Smooth muscle cell (in vitro differentiated cells): ENCODE measurements around the gene SPON1. TPM values are rescaled to one million over a fixed set of nuclear protein-coding genes. Genes with fewer than 3 reads are reported as not detected.

Experiments
- DNase-seq: peaks from one replicate; lab custom pipeline; 2025; ENCODE audit not compliant: unreplicated experiment; lab: John Stamatoyannopoulos, UW
- H2AFZ ChIP-seq: fragments of 200-600 bp; sonication (generic); 2 replicates; pipeline ENCODE4 v1.6.0; 2016; ENCODE audit warnings: antibody characterized with exemption, low read depth, mild to moderate bottlenecking
- H3F3A ChIP-seq: fragments of 200-600 bp; sonication (generic); 2 replicates; pipeline ENCODE4 v1.6.0; 2017; ENCODE audit warnings: antibody characterized with exemption, low read depth
- H3K27ac ChIP-seq: fragments of 200-600 bp; sonication (generic); 2 replicates; pipeline ENCODE4 v1.5.1; 2016; ENCODE audit warnings: low read depth, mild to moderate bottlenecking
- H3K27me3 ChIP-seq: fragments of 200-600 bp; sonication (generic); 2 replicates; pipeline ENCODE4 v1.6.1; 2016; ENCODE audit warnings: low read depth, mild to moderate bottlenecking
- H3K36me3 ChIP-seq: fragments of 200-600 bp; sonication (generic); 2 replicates; pipeline ENCODE4 v1.5.1; 2016; ENCODE audit warnings: low read depth
- H3K4me1 ChIP-seq: fragments of 200-600 bp; sonication (generic); 2 replicates; pipeline ENCODE4 v1.5.1; 2016; ENCODE audit warnings: low read depth
- H3K4me2 ChIP-seq: fragments of 200-600 bp; sonication (generic); 2 replicates; pipeline ENCODE4 v1.6.0; 2016; ENCODE audit warnings: mild to moderate bottlenecking
- H3K4me3 ChIP-seq: fragments of 200-600 bp; sonication (generic); 2 replicates; pipeline ENCODE4 v1.5.1; 2016; ENCODE audit warnings: mild to moderate bottlenecking
- H3K79me2 ChIP-seq: fragments of 200-600 bp; sonication (generic); 2 replicates; pipeline ENCODE4 v1.6.0; 2016; ENCODE audit warnings: low read depth, mild to moderate bottlenecking
- H3K9ac ChIP-seq: fragments of 200-600 bp; sonication (generic); 2 replicates; pipeline ENCODE4 v1.6.0; 2016; ENCODE audit warnings: low read depth
- H3K9me3 ChIP-seq: fragments of 200-600 bp; sonication (generic); replicated peaks from 2 replicates; pipeline ENCODE4 v1.5.1; 2016; ENCODE audit warnings: low read depth
- H4K20me1 ChIP-seq: fragments of 200-600 bp; sonication (generic); 2 replicates; pipeline ENCODE4 v1.6.0; 2016; ENCODE audit warnings: low read depth
- CTCF ChIP-seq: fragments of 200-600 bp; sonication (generic); IDR thresholded peaks from 2 replicates; pipeline ENCODE4 v1.5.1; 2017; ENCODE audit warnings: borderline replicate concordance, mild to moderate bottlenecking, antibody characterized with exemption; ENCODE audit not compliant: insufficient read depth, poor library complexity, severe bottlenecking
- WGBS: methylation state at CpG from one replicate; pipeline ENCODE4 v1.1.7; 2016; ENCODE audit warnings: low lambda C conversion rate; 5-methylcytosine and 5-hydroxymethylcytosine counted together
- polyA plus RNA-seq: library from polyadenylated mRNA; unstranded; fragments of >200 nt; fragmentation: Nextera tagmentation; extraction: Ambion mirVana; gene quantifications from 2 replicates; pipeline ENCODE4 v1.2.1, GENCODE V29; 2016
- total RNA-seq: library from RNA; depleted of rRNA; stranded (reverse); fragments of >200 nt; gene quantifications from 2 replicates; pipeline ENCODE4 v1.2.3, GENCODE V29; 2014

Gene SPON1
- total and polyA plus RNA-seq, 2 experiments from 2014 or later: 38.0 to 40.6 TPM

- H3K27me3 ChIP-seq: no peaks in the 10 kb centered on the region
- H3K36me3 ChIP-seq: no peaks in the 10 kb centered on the region
- H3K4me1 ChIP-seq: peaks cover 5% of the 10 kb centered on the region
- H3K27ac ChIP-seq: no peak overlapping the region
- H4K20me1 ChIP-seq: no peaks in the 10 kb centered on the region
- no peaks in the 10 kb centered on the region for H3K9me3 ChIP-seq
- WGBS: 72% methylated on average over 2 of the region's 2 CpGs
- H3K4me2 ChIP-seq: peak overlapping the region; percentile 8
- no peaks in the 10 kb centered on the region for H3K79me2 ChIP-seq
- no peak overlapping the region for H3K4me3 ChIP-seq
- peaks cover 8% of the 10 kb centered on the region for H3F3A ChIP-seq
- no peak for DNase-seq
- no peak overlapping the region for H2AFZ ChIP-seq
- TF ChIP-seq CTCF: no peak
- no peak overlapping the region for H3K9ac ChIP-seq
Measured at GRCh38 chr11:14018441-14018840, 55.9 kb downstream of the SPON1 start.

- Histone ChIP-seq H3K27me3 (no peaks in the 10 kb centered on the region), H4K20me1 (no peaks in the 10 kb centered on the region), H3F3A (no peaks in the 10 kb centered on the region), H3K9ac (no peak overlapping the region), H3K4me1 (peaks cover 2% of the 10 kb centered on the region), H3K9me3 (no peaks in the 10 kb centered on the region), H3K27ac (no peak overlapping the region), H3K79me2 (no peaks in the 10 kb centered on the region), H3K4me3 (no peak overlapping the region), H3K4me2 (no peak overlapping the region), H2AFZ (no peak overlapping the region), H3K36me3 (no peaks in the 10 kb centered on the region)
- TF ChIP-seq CTCF: no peak
- DNase-seq: no peak
- 92% methylated on average over 4 of the region's 4 CpGs for WGBS
Measured at GRCh38 chr11:14021738-14022137, 59.2 kb downstream of the SPON1 start.

GRCh38 chr11:14022251-14022650, 59.7 kb downstream of the SPON1 start:
- Histone ChIP-seq H3K9ac (no peak overlapping the region), H3F3A (no peaks in the 10 kb centered on the region), H3K79me2 (no peaks in the 10 kb centered on the region), H3K4me1 (peaks cover 4% of the 10 kb centered on the region), H3K4me2 (no peak overlapping the region), H3K9me3 (no peaks in the 10 kb centered on the region), H3K4me3 (no peak overlapping the region), H2AFZ (no peak overlapping the region), H3K36me3 (no peaks in the 10 kb centered on the region), H3K27ac (no peak overlapping the region), H3K27me3 (no peaks in the 10 kb centered on the region), H4K20me1 (no peaks in the 10 kb centered on the region)
- WGBS: 40% methylated on average over 3 of the region's 3 CpGs
- no peak for TF ChIP-seq CTCF
- no peak for DNase-seq

- Histone ChIP-seq H3K9me3 (no peaks in the 10 kb centered on the region), H3K4me3 (no peak overlapping the region), H2AFZ (no peak overlapping the region), H3K79me2 (no peaks in the 10 kb centered on the region), H3K4me1 (peaks cover 4% of the 10 kb centered on the region), H4K20me1 (no peaks in the 10 kb centered on the region), H3K4me2 (no peak overlapping the region), H3K27ac (no peak overlapping the region), H3K36me3 (no peaks in the 10 kb centered on the region), H3K9ac (no peak overlapping the region), H3F3A (no peaks in the 10 kb centered on the region), H3K27me3 (no peaks in the 10 kb centered on the region)
- WGBS: 78% methylated on average over 6 of the region's 6 CpGs
- no peak for TF ChIP-seq CTCF
- no peak for DNase-seq
Measured at GRCh38 chr11:14022821-14023220, 60.3 kb downstream of the SPON1 start.
